PC-3 (cell line): ENCODE data around the gene TMEM25. TPM values are rescaled to one million over a fixed set of nuclear protein-coding genes. Genes with fewer than 3 reads are reported as not detected.

Experiments
- ATAC-seq: fragments of 200-7000 bp; cut with Tn5 transposase; 2 replicates; pipeline ENCODE4 v1.9.1; 2020; ENCODE audit warnings: mild to moderate bottlenecking, moderate library complexity
- BruUV-seq: library from RNA; stranded (reverse); fragments of 400-500 nt; replicated peaks from 2 replicates; lab custom pipeline; 2021; lab: Mats Ljungman, UMichigan
- CTCF ChIA-PET: fragments of 300-600 bp; sonication (Branson Sonifier 250); formaldehyde crosslinking; loops from one replicate; lab custom pipeline; 2022; ENCODE audit warnings: antibody characterized with exemption; lab: Charles Lee
- POLR2A ChIA-PET: fragments of 300-600 bp; sonication (Branson Sonifier 250); formaldehyde crosslinking; loops from one replicate; lab custom pipeline; 2022; ENCODE audit warnings: antibody characterized with exemption; ENCODE audit not compliant: unreplicated experiment; lab: Charles Lee
- DNase-seq: peaks from one replicate; pipeline ENCODE4 v3.0.0-alpha.2; 2015
- H2AFZ ChIP-seq: fragments of 300-600 bp; sonication (generic); 2 replicates; pipeline ENCODE4 v1.6.0; 2016; ENCODE audit warnings: antibody characterized with exemption, low read length
- H3F3A ChIP-seq: fragments of 300-600 bp; sonication (generic); one replicate; pipeline ENCODE4 v1.6.0; 2017; ENCODE audit warnings: antibody characterized with exemption, low read length, control low read depth, mild to moderate bottlenecking; ENCODE audit not compliant: unreplicated experiment
- H3K27ac ChIP-seq: fragments of 300-600 bp; sonication (generic); 2 replicates; pipeline ENCODE4 v1.5.1; 2016; ENCODE audit warnings: mild to moderate bottlenecking, low read length
- H3K27me3 ChIP-seq: fragments of 300-600 bp; sonication (generic); 2 replicates; pipeline ENCODE4 v1.6.1; 2016; ENCODE audit warnings: low read length, mixed read lengths
- H3K36me3 ChIP-seq: fragments of 300-600 bp; sonication (generic); 2 replicates; pipeline ENCODE4 v1.6.1; 2016; ENCODE audit warnings: low read depth, mixed run types, low read length, mixed read lengths
- H3K4me1 ChIP-seq: fragments of 300-600 bp; sonication (generic); 2 replicates; pipeline ENCODE4 v1.5.1; 2016; ENCODE audit warnings: low read length; ENCODE audit not compliant: insufficient read depth
- H3K4me2 ChIP-seq: fragments of 300-600 bp; sonication (generic); 2 replicates; pipeline ENCODE4 v1.6.0; 2016; ENCODE audit warnings: low read length
- H3K4me3 ChIP-seq: fragments of 300-600 bp; sonication (generic); 2 replicates; pipeline ENCODE4 v1.5.1; 2016; ENCODE audit warnings: mild to moderate bottlenecking, low read length, mixed read lengths
- H3K79me2 ChIP-seq: fragments of 300-600 bp; sonication (generic); 2 replicates; pipeline ENCODE4 v1.6.1; 2017; ENCODE audit warnings: low read length, mixed read lengths
- H3K9ac ChIP-seq: fragments of 300-600 bp; sonication (generic); 2 replicates; pipeline ENCODE4 v1.6.0; 2016; ENCODE audit warnings: mild to moderate bottlenecking, low read length
- H3K9me2 ChIP-seq: fragments of 300-600 bp; sonication (generic); replicated peaks from 2 replicates; pipeline ENCODE4 v1.6.1; 2016; ENCODE audit warnings: mixed run types, low read length, mixed read lengths
- H3K9me3 ChIP-seq: fragments of 300-600 bp; sonication (generic); 2 replicates; pipeline ENCODE4 v1.6.1; 2016; ENCODE audit warnings: low read length, mixed read lengths
- H4K20me1 ChIP-seq: fragments of 300-600 bp; sonication (generic); 2 replicates; pipeline ENCODE4 v1.6.1; 2016; ENCODE audit warnings: low read length, mixed read lengths
- EZH2 ChIP-seq: fragments of 300-600 bp; sonication (generic); IDR thresholded peaks from one replicate; pipeline ENCODE4 v1.6.1; 2017; ENCODE audit warnings: antibody characterized with exemption, mild to moderate bottlenecking, low read length; ENCODE audit not compliant: unreplicated experiment
- EZH2phosphoT487 ChIP-seq: fragments of 300-600 bp; sonication (generic); IDR thresholded peaks from 2 replicates; pipeline ENCODE4 v1.6.1; 2018; ENCODE audit warnings: mild to moderate bottlenecking, antibody characterized with exemption, low read length, borderline replicate concordance
- intact Hi-C: fragments of 100-400 bp; cut with micrococcal nuclease; formaldehyde crosslinking; loops from 2 replicates; pipeline ENCODE4 v1.9.0; 2023
- total RNA-seq: library from RNA; depleted of rRNA; stranded (reverse); fragments of >200 nt; gene quantifications from 2 replicates; pipeline ENCODE4 v1.2.3, GENCODE V29; 2014
- TF ChIP-seq, protein P1 (sequence below): fragments of 300-600 bp; sonication (generic); conservative IDR thresholded peaks from 2 replicates; pipeline ENCODE4 v1.5.1; 2017; ENCODE audit warnings: antibody characterized with exemption, low read depth, mild to moderate bottlenecking, low read length

The TMEM25 gene
- total RNA-seq, 1 experiment from 2014 or later: 50.4 TPM

DNA sequence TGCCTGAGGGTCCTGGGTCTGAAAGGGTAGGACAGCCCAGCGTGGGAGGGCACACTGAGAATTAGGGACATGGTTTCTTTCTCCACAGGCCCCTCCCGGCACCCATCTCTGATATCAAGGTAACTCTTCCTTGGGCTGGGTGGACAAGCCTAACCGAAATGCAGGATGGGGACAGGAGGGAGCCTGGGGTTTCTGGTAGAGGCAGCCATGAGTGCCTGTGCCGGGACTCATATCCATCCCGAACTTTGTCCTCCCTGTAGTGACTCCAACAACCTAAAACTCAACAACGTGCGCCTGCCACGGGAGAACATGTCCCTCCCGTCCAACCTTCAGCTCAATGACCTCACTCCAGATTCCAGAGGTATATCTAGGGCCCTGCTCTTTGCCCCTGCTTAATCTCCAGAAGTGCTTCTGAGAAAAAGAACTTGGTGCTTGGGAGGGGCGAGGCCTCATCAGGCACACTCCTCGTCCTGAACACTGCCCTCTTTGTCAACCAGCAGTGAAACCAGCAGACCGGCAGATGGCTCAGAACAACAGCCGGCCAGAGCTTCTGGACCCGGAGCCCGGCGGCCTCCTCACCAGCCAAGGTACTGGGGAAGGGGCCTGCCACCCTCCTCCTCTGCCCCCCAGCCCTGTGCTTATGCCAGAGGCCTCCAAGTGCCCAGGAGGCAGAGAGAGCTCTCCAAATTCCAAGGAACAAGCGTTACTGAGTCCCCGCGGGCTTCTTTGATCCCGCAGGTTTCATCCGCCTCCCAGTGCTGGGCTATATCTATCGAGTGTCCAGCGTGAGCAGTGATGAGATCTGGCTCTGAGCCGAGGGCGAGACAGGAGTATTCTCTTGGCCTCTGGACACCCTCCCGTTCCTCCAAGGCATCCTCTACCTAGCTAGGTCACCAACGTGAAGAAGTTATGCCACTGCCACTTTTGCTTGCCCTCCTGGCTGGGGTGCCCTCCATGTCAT lies 3.1 kb downstream of the TMEM25 start:
- no peak overlapping the region for H3K4me3 ChIP-seq
- intact Hi-C loops: no loop called here
- TF ChIP-seq EZH2phosphoT487: no peak
- TF ChIP-seq, protein P1, sequence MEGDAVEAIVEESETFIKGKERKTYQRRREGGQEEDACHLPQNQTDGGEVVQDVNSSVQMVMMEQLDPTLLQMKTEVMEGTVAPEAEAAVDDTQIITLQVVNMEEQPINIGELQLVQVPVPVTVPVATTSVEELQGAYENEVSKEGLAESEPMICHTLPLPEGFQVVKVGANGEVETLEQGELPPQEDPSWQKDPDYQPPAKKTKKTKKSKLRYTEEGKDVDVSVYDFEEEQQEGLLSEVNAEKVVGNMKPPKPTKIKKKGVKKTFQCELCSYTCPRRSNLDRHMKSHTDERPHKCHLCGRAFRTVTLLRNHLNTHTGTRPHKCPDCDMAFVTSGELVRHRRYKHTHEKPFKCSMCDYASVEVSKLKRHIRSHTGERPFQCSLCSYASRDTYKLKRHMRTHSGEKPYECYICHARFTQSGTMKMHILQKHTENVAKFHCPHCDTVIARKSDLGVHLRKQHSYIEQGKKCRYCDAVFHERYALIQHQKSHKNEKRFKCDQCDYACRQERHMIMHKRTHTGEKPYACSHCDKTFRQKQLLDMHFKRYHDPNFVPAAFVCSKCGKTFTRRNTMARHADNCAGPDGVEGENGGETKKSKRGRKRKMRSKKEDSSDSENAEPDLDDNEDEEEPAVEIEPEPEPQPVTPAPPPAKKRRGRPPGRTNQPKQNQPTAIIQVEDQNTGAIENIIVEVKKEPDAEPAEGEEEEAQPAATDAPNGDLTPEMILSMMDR: no peak
- TF ChIP-seq EZH2: no peak
- H3K9me3 ChIP-seq: no peaks in the 10 kb centered on the region
- no peak overlapping the region for H2AFZ ChIP-seq
- no peaks in the 10 kb centered on the region for H3K27me3 ChIP-seq
- H3K9me2 ChIP-seq: no peaks in the 10 kb centered on the region
- H3K36me3 ChIP-seq: no peaks in the 10 kb centered on the region
- ATAC-seq (no peak), DNase-seq (no peak)
- H3K4me2 ChIP-seq: no peak overlapping the region
- POLR2A ChIA-PET: no interaction called here
- no peak overlapping the region for H3K27ac ChIP-seq
- H3K79me2 ChIP-seq: peaks cover 23% of the 10 kb centered on the region; the same call in 1 of the 2 replicates
- H3K4me1 ChIP-seq: peaks cover 17% of the 10 kb centered on the region
- H3F3A ChIP-seq: no peaks in the 10 kb centered on the region
- no peak overlapping the region for H3K9ac ChIP-seq
- CTCF ChIA-PET: no interaction called here
- H4K20me1 ChIP-seq: no peaks in the 10 kb centered on the region
- no TSS peak for BruUV-seq

DNA sequence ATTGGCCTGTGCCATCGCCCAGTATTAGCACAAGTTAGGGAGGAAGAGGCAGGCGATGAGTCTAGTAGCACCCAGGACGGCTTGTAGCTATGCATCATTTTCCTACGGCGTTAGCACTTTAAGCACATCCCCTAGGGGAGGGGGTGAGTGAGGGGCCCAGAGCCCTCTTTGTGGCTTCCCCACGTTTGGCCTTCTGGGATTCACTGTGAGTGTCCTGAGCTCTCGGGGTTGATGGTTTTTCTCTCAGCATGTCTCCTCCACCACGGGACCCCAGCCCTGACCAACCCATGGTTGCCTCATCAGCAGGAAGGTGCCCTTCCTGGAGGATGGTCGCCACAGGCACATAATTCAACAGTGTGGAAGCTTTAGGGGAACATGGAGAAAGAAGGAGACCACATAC lies 4.3 kb downstream of the TMEM25 start:
- ChIA-PET POLR2A (no interaction called here), CTCF (no interaction called here)
- Histone ChIP-seq H4K20me1 (no peaks in the 10 kb centered on the region), H3K36me3 (no peaks in the 10 kb centered on the region), H3K79me2 (peaks cover 14% of the 10 kb centered on the region; the same call in 1 of the 2 replicates), H3K4me3 (no peak overlapping the region), H3K27me3 (no peaks in the 10 kb centered on the region), H3K4me1 (peaks cover 7% of the 10 kb centered on the region), H3K9ac (no peak overlapping the region), H3K9me3 (no peaks in the 10 kb centered on the region), H3K27ac (no peak overlapping the region), H2AFZ (no peak overlapping the region), H3K4me2 (no peak overlapping the region), H3K9me2 (no peaks in the 10 kb centered on the region), H3F3A (no peaks in the 10 kb centered on the region)
- ATAC-seq: no peak
- DNase-seq: no peak
- intact Hi-C loops: no loop called here
- BruUV-seq: no TSS peak
- TF ChIP-seq, protein P1: no peak
- TF ChIP-seq EZH2 (no peak), EZH2phosphoT487 (no peak)

DNA sequence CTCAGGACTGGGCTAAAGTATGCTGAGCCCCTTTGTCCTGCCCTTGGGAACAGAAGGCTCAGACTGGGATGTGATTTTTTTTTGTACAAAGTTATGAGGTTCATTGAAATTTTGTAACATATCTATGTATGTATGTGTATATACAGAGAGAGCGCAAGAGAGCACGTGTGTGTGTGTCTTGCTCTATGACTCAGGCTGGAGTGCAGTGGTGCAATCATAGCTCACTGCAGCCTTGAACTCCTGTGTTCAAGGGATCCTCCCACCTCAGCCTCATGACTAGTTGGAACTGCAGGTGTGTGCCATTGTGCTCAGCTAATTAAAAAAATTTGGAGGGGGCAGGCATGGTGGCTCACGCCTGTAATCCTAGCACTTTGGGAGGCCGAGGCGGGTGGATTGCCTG lies 5.7 kb downstream of the TMEM25 start:
- Histone ChIP-seq H3K9me3 (no peaks in the 10 kb centered on the region), H3K36me3 (no peaks in the 10 kb centered on the region; the same call in 1 of the 2 replicates), H3K27ac (no peak overlapping the region), H3K79me2 (peaks cover 8% of the 10 kb centered on the region; the same call in 1 of the 2 replicates), H3K9me2 (no peaks in the 10 kb centered on the region), H2AFZ (no peak overlapping the region), H3K9ac (no peak overlapping the region), H3K4me2 (no peak overlapping the region), H4K20me1 (no peaks in the 10 kb centered on the region), H3K4me3 (no peak overlapping the region), H3K27me3 (no peaks in the 10 kb centered on the region), H3K4me1 (peaks cover 5% of the 10 kb centered on the region), H3F3A (no peaks in the 10 kb centered on the region)
- ChIA-PET CTCF (no interaction called here), POLR2A (no interaction called here)
- no TSS peak for BruUV-seq
- intact Hi-C loops: no loop called here
- DNase-seq (no peak), ATAC-seq (no peak)
- TF ChIP-seq EZH2phosphoT487: no peak
- TF ChIP-seq, protein P1: no peak
- TF ChIP-seq EZH2: no peak
